ENCODE data around the gene ZNF148.
"Not testable (repeated sequence)": the region's sequence is repeated elsewhere in the genome, so short reads cannot be mapped to it uniquely, and the experiment has no call there.

ZNF148 gene

DNA sequence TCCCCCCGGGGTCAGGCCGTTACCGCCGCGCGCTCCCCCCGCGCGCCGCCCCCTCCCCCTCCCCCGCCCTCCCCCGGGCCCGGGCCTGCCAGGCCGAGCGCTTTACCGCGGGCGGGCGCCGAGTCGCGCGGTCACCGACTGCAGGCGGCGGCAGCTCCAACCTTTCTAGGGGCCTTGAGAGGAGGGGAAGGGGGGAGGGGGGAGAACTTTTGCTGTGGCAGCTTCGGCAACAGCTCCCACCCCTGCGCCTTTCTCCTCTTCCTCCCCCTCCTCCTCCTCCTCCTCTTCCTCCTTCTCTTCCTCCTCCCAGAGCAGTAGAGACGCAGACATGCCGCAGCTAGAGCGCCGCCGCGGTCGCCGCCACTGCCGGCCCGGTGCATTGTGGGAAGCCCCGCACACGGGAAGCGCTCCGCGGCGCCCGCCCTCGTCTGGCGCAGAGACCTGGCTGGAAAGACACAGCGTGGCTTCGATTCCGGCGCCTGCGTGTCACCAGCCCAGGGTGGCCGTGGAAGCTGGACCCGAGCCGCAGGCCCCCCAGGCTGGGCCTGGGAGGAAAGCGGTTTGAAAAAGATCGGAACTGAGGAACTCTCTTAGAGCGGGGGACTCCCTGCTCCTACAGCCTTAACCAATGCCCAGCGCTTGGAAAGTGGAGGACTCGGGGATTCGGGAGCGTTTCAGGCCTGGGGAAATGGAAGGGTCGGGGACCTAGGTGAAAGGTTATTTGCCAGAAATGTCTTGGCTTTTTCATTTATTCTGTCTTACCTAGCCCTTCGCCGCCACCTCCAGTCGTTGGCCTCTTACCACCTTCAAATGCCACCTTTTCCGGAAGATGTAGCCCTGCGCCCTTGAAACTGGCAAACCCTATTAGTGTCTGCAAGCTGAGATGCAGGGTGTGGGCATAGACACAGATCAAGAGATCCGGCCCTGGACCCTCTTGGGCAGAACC lies at the start of gene ZNF148:
Gene ZNF148, minus strand, starts transcription at position 330 of the 946 bp plus-strand sequence. CDS start 61,685 bp downstream, outside the sequence.
- DNase-seq = peak; percentile 80

GRCh38 chr3:125418306-125418705 lies 43.2 kb upstream of the ZNF148 start:
- no peak for DNase-seq

DNA sequence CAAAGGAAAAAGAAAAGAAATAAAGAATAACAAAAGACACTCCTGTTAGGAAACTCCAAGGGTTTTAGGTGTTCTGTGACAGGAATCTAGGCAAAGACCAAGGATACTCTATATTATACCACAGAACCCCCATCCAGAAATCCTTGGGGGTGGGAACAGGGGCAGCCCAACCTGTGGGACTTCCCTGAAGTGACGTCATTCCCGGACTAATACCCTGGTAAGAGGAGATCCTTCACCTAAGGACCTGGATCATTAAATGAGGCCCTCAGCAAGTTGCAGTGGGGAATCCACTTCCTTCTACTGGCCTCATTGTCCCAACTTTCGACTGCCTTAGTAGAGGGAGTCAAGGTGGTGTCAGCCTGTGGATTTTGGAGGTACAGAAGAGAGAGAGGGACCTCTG lies 41.1 kb upstream of the ZNF148 start:
- DNase-seq = no peak

DNA sequence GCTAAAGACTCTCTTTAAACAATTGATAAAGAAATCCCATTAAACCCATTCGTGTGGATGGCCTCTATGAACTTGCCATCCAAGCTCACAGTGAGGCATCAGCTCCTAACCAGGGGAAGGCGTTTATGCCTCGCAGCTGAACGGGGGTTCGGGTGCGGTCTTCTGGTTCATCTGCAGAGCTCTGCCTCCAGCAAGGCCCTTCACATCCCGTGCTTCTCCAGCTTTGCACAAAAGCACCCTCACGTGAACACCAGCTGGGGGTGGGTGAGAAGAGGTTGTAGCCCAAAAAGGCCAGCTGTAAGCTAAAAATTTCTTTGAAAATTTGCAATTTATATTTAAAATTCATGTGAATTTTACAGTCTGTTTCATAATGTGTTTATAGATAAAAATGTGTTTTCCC lies 39.5 kb upstream of the ZNF148 start:
- no peak for DNase-seq

DNA sequence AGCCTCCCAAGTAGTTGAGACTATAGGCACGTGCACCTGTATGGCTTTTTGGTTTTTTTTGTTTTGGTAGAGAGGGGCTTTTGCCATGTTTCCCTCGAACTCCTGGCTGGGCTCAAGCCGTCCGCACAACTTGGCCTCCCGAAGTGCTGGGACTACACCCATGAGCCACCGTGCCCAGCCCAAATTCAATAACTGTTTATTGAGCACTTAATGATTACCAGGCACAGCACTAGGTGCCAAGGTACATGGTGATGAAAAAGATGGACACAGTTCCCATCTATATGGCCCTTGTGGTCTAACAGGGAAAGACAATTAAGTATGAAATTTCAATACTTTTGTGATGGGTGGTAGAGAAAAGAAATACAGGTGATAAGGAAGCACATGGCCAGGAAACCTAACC lies 35.8 kb upstream of the ZNF148 start:
- DNase-seq = no peak

- DNase-seq = no peak
Measured at GRCh38 chr3:125406070-125406469, 30.9 kb upstream of the ZNF148 start.

DNA sequence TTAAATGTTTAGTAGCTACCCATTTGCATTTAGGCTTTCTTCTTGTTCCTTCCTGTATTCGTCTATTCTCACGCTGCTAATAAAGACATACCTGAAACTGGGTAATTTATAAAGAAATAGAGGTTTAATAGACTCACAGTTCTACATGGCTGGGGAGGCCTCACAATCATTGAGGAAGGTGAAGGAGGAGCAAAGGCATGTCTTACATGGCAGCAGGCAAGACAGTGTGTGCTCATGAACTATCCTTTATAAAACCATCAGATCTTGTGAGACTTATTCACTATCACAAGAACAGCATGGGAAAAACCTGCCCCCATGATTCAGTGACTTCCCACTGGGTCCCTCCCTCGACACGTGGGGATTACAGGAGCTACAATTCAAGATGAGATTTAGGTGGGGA lies 30.4 kb upstream of the ZNF148 start:
- not testable (repeated sequence) for DNase-seq

DNA sequence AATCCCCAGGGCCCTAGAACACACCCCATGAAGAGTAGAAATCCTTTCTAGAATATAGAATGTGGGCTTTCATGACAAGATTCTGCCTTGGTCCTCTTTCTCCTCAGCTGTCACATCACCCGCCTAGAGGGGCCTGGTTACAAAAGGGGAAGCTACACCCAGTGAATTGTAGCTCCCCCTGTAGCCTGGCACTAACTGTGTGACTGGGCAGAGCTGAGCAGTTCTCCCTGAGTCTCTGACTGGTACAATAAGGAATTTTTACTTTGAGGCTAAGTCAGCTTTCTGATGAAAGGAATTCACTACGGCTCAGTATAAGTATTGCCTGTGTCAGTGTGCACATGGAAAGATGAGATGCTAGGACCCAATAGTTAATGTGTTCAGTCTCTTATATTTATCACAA lies 28.7 kb upstream of the ZNF148 start:
- DNase-seq = no peak

GRCh38 chr3:125402639-125403038 lies 27.5 kb upstream of the ZNF148 start:
- no peak for DNase-seq

GRCh38 chr3:125401402-125401801 lies 26.3 kb upstream of the ZNF148 start:
- no peak for DNase-seq

- no peak for DNase-seq
Measured at GRCh38 chr3:125398952-125399351, 23.8 kb upstream of the ZNF148 start.

DNA sequence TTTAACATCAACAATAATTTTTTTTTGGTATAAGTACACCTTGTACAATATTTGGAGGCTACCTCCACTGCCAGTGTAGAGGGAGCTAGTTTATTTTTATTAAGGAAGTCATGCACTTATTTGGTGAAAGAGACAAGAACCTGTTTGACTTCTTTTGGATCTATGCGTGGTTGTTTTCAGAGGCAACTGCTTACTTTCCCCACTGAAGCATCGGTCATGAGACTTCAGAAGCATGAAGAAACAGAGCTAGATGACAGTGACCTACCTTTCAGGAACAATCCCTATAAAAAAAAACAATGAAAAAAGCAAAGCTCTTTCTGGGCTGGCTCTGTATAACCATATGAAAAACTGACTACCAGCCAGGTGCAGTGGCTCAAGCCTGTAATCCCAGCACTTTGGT lies 20.0 kb upstream of the ZNF148 start:
- no peak for DNase-seq

DNA sequence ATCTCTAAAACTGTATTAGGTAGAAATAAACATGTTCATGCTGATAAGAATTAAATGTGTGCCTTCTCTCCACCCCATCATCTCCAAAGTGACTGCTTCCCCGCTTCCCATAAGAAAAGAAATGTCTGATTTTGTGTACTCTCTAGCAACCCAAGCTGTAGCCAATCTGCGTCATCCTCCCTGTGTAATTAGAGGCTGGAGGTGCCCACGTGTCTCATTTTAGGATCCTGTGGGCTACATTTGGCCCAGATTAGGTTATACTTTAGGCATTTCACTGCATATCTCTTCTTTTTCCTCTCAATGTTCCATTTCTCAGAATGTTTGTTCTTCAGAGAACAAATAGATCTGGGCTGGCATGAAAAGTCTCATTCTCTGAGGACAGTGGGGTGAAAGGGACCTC lies 19.3 kb upstream of the ZNF148 start:
- DNase-seq = no peak

GRCh38 chr3:125389282-125389681 lies 14.2 kb upstream of the ZNF148 start:
- DNase-seq = no peak

GRCh38 chr3:125388369-125388768 lies 13.2 kb upstream of the ZNF148 start:
- DNase-seq = not testable (repeated sequence)

- DNase-seq = no peak
Measured at GRCh38 chr3:125386811-125387210, 11.7 kb upstream of the ZNF148 start.

DNA sequence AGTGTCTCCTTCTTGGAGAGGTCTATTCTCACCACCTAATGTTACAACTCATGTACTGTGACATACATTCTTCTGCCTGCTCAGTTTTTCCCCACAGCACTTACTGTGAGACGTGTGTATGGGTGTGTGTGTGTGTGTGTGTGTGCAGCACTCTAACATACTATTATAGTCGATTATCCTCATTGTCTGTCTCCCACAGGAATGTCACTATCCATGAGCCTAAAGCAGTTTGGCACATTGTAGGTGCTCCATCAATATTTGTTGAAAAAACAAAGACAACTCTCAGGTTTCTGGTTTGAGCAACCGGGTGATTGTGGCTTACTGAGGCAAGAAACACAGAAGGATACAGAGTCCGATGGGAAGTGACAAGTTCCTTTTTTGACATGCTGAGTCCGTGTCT lies 8.6 kb upstream of the ZNF148 start:
- DNase-seq = peak; percentile 9

DNA sequence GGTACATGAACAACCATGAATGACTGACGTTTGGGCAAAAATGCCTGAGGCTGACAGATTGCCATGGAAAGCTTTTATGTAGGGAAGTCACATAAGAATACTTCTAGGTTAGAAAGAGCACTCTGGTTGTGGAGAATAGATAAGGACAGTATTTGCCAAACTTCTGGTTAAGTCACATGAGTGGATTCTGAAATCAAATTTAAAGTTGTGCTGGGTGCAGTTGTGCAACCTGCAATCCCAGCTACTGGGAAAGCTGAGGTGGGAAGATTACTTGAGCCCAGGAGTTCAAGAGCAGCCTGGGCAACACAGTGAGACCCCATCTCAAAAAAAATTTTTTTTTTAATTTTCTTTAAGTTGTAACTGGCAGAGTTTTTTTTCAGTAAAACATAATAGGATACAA lies 7.2 kb upstream of the ZNF148 start:
- DNase-seq = no peak

- no peak for DNase-seq
Measured at GRCh38 chr3:125381743-125382142, 6.6 kb upstream of the ZNF148 start.

GRCh38 chr3:125381314-125381713 lies 6.2 kb upstream of the ZNF148 start:
- DNase-seq = no peak

GRCh38 chr3:125379483-125379882 lies 4.4 kb upstream of the ZNF148 start:
- DNase-seq = no peak

DNA sequence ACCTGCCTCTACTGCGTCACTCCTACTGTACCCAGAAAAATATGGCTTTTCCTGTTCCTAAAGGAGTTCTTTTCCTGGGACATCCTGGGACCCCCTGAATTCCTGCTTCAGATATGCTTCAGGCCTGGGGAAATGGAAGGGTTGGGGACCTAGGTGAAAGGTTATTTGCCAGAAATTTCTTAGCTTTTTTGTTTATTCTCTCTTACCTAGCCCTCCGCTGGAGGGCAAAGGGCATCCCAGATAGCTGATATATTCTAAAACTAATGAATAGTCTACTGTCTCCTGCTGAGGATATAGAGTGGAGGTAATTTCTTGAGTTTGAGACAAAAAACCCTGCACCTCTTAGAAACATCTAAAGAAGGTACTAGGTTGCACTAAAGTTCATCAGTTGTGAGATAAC lies 3.6 kb upstream of the ZNF148 start:
- DNase-seq = no peak

DNA sequence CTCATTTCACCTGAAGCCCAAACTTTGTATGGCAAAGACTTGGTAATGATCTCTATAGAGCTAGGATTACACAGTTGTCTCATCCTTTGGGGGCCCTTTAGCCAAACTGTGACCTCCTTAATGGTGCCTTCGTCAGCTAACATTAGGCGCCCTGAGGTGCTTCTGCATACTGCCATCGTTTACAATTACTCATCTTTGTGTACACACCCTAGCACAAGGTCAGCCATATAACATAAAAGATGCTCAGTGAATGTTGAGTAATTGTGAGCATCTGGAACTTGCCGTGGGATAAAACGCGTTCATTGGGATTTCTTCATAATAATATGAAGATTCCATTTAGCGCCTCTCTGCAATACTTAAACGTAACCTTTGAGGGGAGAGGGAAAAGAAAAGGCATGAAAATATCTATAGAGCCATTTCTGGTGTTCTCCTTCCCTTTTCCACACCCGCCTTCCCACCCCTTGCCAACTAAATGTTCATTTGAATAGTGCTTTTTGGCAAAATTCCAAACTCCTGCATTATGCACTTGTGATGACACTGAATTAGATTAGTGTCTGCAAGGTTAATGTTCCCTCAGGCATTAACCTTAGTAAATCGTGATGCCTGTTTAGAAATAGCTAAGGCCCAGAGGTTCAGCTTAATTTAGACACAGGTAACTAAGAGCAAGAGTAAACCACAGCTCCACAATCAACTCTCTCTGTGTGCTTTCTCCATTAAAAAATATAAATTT lies 990 bp upstream of the ZNF148 start:
- DNase-seq = no peak

DNA sequence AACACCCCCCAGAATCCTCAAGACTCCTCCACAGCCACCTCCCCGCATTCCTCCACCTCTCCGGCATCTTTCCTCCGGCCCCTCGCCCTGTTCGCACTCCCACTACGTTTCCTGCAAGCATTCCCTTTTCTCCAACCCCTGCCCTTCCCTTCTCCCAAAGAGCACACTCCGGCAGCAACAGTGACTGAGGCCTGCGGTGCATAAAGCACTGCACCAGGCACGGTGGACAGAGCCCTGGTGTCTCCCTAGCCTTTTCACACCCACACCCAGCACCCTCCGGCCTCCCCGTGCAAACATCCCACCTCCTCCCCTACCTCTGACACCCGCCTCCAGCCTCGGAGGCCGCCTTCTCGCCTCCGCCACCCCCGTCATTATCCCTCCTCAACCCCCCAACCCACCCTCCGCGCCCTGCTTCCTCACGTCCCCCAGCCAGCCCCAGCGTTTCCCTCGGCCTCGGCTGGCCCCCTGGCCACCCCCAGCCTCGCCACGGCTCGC lies 577 bp downstream of the ZNF148 start:
- peak; percentile 16 for DNase-seq

Measured in NCI-H2107 (cell line).